Stimulated activated CD4-positive, alpha-beta T cell treated with anti-CD3 and anti-CD28 coated beads, Interleukin-1b, Interleukin-23, amount 100 ng/mL, for 1 hour (primary cell): Measurements from ENCODE around the gene TRAPPC3L.

Source experiments
- DNase-seq, 2 donors: peaks; one replicate each; pipeline ENCODE4 v3.0.0-alpha.2; 2020; ENCODE audit warnings: low read depth in 2 of 2

TRAPPC3L gene

DNA sequence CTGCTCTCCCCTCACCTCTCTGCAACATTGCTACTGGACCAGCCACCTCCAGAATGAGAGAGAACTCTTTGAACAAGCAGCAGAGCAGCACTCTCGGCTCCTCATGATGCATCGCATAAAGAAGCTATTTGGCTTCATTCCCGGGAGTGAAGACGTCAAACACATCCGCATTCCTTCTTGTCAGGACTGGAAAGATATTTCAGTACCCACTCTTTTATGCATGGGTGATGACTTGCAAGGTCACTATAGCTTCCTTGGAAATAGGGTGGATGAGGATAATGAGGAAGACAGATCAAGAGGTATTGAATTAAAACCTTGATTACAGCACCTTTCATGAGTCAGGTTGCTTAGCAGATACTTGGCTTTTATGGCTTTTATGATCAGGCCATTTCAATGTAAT is 12.4 kb upstream of the TRAPPC3L start:
- no peak for DNase-seq

DNA sequence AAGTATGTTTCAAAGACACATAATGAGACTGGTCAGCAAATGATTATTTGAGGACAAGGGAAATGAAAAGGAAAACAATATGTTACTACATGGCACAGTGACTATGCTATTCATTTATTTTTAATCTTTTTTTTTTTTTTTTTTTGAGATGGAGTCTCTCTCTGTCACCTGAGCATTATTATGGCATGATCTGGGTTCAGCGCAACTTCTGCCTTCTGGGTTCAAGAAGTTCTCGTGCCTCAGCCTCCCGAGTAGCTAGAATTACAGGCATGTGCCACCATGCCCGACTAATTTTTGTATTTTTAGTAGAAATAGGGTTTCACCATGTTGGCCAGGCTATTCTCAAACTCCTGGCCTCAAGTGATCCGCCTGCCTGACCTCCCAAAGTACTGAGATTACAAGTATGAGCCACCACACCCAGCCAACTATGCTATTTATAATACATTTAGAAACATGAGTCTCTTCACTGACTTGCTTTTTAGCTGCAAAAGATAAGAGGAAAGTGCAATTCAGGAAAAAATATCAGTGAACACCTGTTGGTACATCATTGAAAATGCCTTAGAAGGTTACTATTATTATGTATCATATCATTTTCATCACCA is 11.4 kb upstream of the TRAPPC3L start:
- DNase-seq, result no peak

DNA sequence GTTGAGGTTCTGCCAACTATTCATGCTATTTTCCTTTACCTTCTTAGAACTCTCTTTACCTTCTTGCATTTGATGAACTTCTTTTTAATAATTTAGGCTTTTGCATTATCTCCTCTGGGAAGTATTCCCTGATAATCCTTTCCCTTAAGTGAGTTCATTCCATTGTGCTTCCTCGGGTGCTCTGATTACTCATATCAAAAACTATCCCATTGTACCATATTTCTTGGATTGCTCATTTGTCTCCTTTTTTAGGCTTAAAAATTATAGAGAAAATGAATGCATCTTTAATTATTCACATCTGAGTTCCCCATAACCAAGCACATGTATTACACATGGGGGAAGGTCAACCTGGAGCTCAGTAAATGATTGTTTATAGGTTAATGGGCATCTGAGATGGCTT is 10.6 kb upstream of the TRAPPC3L start:
- no peak for DNase-seq

DNA sequence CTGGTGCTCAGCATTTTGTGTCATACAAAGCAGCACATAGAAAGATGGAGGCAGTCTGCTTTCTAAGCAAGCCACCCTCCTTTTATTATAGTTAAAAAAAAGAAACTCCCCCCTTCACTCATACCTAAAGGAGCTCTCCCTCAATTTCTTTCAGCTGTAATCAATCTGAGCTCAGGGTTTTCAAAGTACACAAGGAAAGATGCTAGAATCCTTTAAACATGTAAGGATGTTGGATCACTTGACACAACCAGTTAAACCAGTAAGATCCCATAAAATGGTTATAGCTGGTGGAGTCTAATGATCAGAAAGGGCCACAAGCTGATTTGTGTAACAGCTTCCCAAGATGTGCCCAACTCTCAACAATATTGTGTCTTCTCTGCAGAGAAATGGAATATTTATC is 8.0 kb upstream of the TRAPPC3L start, which contains the start of gene CALHM4:
TSS of gene CALHM4 (plus strand) at position 301 of the 400 bp plus-strand sequence. CDS start at position 344, 43 bp downstream.
- DNase-seq, result no peak

DNA sequence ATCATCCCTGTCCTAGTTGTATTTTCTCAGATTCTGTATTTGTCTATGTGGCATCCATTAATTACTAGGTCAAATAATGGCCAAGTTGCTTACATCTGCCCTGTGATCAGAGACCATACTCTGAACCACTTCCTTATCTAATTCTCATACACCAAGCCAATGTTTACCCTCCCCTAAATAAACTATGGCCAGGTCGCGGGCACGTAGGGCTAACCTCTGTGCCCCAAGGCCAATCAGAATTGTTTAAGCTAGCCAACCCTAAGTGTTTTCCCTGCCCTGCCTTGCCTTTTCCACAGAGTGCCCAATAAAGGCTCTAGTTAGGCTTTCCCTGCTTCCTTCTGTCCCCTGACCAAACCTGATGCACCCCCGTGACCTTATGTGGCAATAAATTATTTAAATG is 5.3 kb upstream of the TRAPPC3L start:
- DNase-seq, result no peak

DNA sequence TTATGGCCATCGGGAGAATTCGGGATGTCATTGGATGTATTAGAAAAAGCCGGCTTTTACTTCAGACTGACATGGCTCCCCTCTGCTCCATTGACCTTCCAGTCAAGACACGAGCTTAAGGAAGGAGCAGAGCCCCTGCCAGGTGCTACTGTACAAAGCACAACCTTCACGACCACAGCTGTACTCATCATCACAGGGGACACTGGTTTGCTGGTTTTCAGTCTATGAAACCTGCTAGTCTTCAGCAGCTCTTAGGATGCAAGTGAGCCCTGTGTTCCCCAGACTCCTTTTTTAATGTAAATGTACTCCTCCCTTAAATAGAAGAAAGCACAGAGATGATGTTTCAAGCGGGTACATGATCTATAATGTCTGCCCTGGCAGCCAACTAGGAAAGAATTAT is 1.9 kb upstream of the TRAPPC3L start:
- DNase-seq, result no peak

DNA sequence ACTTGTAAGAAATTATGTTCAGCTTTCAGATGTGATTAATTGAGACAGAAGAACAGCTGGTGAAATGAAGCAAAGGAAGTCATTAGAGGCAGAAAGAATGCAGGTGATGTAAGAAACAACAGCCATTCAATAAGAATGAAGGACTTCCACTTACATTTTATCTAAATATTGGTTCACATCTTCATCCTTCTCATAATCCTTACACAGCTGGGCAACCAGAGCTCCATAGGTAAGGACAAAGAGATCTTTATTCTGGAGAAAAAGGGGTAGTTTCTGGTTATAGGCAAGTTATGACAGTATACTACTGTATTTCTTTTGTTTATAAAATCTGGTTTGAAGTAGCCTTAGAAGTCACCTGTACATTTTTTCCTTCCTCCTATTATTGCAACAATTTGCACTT is 2.3 kb downstream of the TRAPPC3L start:
- no peak for DNase-seq

DNA sequence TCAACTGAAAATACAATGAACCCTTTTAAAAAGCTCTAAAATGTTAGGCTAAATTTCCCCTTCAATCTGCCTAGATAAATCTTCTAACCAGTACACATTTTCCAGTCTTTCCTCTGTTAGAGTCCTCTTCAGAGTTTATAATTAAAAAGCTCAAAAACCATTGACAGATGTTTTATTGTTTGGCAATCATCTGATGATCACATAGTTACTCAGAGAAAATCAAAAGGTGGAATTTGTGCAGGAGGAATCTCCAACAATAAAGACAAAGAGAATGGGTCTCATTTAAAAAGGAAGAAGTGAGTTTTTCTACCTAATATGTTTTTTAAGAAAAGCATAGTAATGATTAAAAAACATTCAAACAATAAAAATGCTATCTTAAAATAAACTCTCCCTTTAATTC is 3.1 kb downstream of the TRAPPC3L start:
- no peak for DNase-seq

DNA sequence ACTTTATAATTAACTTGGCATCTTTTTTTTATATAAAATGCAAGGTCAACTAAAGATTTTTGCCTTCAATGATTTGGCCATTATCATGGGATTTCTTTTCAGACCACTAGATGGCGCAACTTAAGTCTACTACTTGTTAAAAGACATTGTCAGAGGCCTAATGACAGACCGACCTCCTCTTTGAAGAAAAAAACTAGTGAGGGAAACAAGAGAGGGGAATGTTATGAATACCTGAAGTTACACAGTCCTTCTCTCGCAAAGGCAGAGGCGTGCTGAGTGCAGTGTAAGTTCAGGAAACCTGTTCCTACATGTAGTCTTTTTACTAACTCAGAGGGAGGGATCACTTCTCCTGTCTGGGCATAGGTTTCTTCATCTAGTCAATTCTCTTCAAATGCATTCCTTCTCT is 9.3 kb downstream of the TRAPPC3L start:
- no peak for DNase-seq

DNA sequence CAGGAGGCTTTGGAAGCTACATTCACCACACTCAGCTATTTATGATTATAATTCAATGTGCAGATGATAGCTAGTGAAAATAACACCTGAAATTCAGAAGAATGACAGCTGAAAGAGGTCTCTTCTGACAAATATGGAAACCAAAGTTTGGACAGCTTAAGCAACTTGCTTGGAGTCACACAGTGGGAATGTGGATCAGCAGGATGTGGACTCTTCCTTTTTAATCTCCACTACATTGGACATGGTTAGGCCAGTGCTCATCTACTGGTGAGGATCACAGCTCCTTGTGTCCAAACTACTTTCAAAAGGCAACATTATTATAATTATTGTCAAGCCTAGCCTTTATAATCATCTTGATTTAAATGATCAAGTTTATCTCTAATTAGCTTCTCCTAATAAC is 10.4 kb downstream of the TRAPPC3L start:
- DNase-seq, result no peak

DNA sequence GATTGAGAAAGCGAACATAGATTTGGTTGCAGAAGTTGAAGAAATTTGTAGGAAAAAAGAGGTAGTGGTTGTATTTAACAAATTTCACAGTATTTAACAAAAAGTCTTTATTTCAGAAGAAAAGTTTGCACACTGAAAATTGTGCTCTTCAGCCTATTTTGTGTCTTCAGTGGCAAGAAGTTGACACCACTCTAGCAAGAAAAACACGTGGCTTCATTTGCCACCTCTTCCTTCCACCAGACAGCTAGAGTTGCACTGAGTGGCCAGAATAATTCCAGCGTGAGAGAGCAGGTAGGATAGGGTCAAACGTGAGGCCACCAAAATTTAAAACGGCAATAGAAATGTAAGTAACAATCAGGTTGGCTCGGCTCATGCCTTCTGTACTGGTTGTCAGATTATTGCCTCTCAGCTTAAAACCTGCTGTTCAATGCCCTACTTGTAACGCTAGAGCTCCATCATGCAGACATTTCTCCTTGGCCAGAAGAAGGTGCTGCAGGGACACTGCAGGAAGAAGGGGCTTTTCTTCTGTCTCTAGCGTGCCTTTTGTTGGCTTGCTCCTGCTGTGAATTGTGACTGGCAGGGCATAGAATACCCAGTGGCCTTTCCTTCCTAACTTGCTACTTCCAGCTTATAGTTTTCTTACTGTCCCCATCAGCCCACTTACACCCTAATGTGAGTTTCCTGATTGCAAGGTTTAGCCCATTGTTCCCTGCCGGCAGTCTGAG is 12.1 kb downstream of the TRAPPC3L start:
- DNase-seq, result no peak

DNA sequence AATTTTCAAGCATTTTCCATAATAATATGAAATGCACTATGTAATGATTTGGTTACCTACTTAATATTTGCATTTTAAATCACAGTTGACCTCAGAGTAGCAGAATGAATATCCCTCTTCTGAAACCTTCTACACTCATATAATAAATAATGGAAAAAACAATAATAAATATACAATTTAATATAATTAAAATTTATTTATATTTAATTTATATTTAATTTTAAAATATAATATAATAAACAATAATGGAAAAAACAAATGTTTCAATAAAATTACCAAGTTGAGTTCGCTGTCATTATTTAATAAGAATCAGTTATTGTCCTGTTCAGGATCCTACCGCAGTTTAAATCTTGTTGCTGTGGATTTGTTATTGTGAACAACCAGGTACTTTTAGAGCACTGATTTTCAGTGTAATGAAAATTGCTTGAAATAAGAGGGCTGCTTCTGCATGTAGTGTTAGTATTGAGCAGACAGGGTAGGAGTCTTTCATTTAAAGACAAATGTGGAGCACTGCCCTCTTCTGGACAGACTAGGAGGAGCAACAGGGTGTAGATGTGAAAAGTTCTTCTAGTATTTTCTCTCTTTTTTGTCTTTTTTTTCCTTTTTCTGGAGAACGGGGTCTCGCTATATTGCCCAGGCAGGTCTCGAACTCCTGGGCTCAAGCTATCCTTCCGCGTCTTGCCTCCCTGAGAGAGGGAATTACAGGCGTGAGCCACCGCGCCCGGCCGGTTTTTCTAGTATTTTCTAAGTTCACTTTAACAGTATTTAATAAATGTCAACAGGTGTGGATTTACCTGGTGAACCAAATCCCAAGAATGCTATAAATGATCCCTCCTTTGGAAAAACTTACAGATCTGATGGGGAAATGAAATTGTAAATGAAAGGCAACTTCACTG is 13.6 kb downstream of the TRAPPC3L start:
- peak; percentile 3 to 38 for DNase-seq

DNA sequence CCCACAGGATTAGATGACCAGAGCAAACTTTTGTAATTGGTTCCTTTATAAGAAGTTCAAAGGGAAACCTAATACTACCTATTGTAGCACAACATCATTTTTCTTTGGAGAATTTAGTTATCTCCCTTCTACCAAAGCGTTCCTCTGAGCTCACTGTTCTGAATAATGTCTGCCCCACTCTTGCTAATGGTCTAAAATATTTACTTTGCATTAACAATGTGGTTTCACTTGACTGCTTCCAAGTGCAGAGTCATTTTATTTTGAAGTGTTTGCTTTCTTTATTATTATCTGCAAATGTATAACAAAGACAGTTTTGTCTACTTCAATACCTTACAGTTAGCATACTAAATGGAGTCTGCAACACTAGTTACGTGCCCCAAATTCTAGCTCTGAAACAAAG is 15.0 kb downstream of the TRAPPC3L start:
- no peak for DNase-seq

DNA sequence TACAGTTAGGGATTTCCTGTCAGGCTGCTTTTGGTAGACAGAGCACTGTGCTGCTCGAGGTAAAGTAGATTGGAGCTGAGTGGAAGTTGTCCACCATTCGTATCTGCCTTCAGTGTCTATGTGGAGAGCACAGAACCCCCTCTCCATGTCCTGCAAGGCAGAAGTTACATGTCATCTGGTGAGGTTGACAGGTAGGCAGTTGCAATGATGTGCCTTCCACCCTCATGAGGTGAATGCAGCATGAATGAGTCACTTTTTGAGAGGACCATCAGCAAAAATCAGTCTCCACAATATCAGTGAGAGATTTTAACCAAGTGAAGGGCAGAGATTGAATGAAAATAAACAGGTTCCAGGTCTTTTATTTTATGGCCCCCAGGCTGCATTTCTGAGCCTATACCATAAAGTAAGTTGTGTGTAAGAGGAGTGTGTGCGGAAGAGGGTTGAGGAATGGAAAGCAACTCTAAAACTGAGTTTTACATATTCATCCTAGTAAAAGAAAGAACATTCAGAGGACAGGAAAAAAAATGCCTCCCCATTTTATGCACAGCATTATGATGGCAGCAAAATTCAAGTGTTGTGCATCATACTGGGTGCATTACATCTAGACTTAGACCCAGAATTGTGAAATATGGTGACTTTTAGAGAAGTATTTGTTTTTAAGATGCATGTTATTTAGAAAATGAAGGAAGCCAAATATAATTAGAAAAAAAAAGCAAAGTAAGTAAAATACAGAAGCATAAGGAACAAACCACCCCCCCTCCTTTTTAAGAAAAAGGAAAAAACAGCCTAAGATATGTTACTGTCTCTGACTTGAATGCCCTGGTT is 15.8 kb downstream of the TRAPPC3L start:
- DNase-seq, result no peak

DNA sequence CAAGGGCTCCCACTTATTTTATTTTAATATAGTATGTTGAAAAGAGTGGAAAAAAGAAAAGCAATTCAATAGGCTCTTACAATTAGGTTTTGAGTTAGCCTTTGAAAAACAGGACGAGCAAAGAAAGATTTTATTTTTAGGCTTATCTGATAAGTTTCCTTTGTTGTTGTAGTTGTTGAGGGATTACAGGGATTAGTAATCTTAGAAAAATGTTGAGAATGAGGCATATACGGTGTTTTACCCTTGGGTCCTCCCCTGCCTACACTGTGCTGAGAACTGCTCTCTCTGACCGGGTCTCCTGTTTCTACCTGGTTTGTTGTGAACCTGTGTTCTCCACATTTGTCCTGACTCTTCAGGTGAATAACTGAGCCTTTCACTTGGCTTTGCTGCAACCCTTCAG is 16.7 kb downstream of the TRAPPC3L start:
- DNase-seq, result no peak

DNA sequence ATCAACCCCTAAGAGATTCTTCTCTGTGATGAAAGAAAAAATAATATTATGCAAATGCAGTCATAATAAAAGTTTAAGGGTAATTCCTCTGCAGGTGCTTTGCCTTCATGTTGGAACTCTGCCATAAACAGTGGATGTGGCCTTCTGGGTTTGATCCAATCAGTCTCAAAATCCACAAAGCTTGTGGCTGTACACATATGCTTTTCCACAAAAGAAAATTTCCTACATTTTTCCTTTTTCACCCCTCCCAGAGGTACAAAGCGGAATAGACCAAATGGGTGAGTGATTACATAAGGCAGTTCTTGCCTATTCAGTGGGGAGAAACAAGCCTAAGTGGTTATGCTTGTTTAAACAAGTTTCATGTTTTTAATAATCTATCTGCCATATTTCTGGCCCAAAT is 17.4 kb downstream of the TRAPPC3L start:
- no peak for DNase-seq

DNA sequence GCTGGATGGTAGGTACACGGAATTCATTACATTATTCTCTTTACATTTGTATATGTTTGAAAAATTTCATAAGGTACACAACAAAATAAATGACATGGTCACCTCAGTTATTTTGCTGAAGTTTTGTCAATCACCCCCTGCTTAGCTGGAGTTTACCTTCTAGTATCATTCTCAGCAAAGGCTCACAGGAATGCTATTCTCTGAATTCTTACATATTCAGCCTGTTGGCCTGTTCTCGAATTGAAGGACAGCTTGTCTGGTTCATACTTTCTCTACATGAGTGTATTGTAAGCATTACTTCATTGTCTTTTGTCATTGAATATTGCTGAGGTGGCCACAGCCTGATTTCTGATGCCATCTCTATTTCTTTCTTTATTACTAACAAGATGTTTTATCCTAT is 21.2 kb downstream of the TRAPPC3L start:
- no peak for DNase-seq

DNA sequence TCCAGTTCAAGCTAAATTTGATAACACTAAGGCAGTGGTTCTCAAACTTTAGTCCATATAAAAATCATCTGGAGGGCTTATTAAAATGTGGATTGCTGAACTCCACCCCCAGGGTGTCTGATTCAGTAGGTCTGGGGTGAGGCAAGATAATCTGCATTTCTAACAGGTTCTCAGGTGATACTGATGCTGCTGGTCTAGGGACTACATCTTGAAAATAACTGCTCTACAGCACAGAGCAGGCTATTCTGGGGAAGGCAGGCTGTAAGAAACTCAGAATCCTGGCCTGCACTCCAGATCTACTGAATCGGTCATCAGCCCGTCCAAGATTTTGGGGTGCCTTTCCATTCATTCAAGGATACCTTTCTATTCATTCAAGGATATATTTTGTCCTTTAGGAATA is 22.6 kb downstream of the TRAPPC3L start:
- DNase-seq, result no peak

DNA sequence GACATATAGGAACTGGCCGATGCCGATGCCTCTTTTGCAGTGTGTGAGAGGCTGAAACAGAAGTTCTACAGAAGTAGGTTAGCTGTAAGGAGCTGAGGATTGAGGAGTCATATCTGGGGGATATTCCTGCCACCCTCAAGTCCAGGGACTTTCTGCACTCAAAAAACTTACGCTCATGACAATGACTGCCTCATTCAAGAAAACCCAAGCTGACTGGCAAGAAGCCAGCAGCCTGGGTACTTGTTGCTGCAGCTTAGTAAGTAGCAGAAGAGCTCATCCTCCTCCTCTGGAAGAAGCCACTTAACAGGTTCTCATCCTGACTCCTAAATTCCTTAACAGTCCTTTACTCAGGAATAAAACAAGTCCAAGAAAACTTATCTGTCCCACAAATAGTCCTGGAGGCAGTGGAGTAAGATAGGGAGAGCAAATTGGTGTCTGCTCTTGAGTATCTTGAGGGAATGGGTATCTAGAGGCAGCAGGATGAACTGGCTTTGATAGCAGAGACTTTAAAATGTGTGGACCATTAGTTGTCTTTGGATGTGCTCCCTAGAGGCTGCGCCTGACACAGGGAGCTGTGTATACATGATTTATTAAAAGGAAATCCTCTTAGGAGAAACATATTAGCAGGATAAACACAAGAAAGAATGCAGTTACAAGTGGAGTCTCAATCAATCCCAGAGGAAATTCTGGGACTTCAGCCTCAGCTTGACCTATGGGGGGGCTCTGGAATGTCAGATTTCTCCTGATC is 26.7 kb downstream of the TRAPPC3L start:
- DNase-seq, result no peak

DNA sequence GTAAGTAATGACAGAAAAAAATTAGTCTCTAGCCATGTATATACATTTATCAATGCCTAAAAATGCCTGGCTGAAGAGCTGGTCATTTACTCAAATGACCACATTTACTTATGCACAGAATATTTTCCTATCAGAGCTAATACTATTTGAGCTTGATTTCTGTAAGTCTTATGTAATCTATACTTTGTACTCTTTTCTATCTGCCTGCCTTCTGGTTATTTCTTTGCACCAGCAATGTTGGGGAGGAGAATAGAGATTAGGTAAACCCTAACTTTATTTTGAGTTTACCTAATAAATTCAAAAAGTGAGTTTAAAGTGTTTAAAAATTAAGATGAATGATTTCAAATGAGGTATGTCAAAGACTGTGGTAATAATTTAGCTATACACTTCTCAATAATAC is 30.3 kb downstream of the TRAPPC3L start:
- DNase-seq, result no peak

DNA sequence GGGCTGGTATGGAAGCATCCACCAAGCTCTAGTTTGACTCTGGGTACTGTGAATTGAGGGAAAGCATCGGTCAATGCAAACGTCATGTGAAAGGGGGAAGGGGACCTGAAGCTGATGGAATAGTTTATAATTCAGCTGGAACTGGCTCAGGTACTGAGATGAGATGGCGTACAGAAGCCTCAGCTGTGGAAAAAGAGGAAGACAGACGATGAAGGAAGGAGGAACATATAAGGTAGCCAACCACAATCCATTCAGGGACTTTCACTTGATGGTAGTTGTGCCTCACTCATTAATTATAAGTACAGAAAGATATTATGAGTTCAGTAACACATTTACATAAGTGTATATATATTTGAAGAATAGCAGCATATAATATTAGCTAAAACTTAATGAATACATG is 31.4 kb downstream of the TRAPPC3L start:
- no peak for DNase-seq
